Esophagus squamous epithelium (tissue), 4 donors: ENCODE measurements around the gene MPO.

Source experiments
- CTCF ChIP-seq, 6 experiments: fragments of 450-650 bp in 4 of 6; fragments of 200-600 bp in 2 of 6; sonication (generic) in 2 of 6; IDR thresholded peaks; one replicate each; pipeline ENCODE4 v1.5.1; 2016 to 2019; ENCODE audit warnings: antibody characterized with exemption in 6 of 6, mild to moderate bottlenecking in 4 of 6, moderate library complexity in 4 of 6
- POLR2A ChIP-seq, 4 donors: fragments of 450-650 bp; IDR thresholded peaks; one replicate each; pipeline ENCODE4 v1.6.1; 2017; ENCODE audit warnings: antibody characterized with exemption in 4 of 4, mild to moderate bottlenecking in 4 of 4, moderate library complexity in 3 of 4

- TF ChIP-seq CTCF (IDR thresholded peaks at IDR 0.05) (no peak), POLR2A (IDR thresholded peaks at IDR 0.05) (no peak)
Observed at GRCh38 chr17:58250344-58251011, 30.3 kb downstream of the MPO start.
